HG03025 (cell line): ENCODE data around the gene JADE1.

Source experiments
- ATAC-seq: cut with Tn5 transposase; IDR thresholded peaks from one replicate; pipeline ENCODE4 v1.9.1; 2021; ENCODE audit warnings: mild to moderate bottlenecking, moderate library complexity; ENCODE audit not compliant: unreplicated experiment, low FRiP score

JADE1 gene

DNA sequence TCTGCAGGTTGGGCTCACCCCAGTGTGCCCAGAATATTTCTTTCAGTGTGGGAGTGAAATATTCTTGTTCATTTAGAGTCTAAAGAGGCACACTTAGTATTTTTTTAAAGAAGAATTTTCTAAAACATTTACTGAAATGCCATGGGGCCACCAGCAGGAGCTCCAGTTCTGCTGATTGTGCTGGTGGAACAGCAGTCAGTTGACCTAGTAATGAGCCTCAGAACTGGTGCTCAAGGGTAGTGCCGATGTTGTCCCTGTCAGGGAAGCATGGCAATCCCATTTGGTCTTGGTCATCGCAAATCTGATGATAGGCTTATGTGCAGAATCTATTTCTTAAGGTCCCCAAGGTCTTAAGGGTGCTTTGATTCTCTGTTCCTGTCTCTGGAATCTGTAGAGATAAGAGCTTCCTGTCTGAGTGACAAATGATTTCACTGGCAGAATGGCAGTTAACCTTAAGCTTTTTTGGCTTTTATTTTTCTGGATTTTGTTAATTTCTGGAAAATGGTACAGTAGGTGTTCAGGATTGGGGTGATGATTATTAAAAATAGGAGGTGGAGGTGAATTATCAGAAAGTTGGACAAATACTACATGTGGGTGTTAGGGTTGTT, 31.3 kb downstream of the JADE1 start:
- no peak for ATAC-seq

DNA sequence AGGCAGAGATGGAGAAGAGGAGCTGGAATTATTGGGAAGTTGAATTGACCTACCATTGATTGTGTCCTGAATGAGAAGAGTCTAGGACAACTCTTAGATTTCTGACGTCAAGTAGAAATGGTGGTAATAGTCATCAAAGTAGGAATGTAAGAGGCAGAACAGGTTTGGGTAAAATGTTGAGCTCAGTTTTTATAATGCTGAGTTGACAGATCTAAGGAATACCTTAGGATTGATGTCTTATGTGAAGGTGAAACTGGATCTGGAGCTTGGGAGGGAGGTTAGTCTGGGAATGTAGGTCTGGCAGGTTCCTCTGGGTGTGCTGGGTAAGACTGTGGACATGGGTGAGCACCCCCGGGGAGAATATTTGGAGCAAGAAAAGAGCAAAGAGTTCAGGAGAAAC, 31.9 kb downstream of the JADE1 start:
- ATAC-seq: no peak

DNA sequence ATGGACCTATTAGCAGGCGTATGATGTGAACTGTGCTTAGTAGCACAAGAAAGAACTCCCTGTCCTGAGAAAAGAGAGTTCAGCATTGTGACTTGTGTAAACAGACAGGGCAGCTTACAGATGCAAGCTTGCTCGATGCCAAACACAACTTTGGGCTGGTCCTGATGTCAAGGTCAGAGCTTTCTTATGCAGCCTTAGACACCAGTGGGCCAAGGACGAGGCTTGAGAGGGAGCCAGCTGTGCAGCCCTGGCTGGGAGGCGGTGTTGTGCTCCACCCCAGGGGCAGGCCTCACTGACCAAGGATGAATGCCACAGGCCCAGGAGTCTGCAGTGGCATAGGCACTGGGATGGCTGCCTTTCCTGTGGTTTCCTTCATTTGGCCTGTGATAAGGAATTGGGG, 35.4 kb downstream of the JADE1 start:
- ATAC-seq: no peak

DNA sequence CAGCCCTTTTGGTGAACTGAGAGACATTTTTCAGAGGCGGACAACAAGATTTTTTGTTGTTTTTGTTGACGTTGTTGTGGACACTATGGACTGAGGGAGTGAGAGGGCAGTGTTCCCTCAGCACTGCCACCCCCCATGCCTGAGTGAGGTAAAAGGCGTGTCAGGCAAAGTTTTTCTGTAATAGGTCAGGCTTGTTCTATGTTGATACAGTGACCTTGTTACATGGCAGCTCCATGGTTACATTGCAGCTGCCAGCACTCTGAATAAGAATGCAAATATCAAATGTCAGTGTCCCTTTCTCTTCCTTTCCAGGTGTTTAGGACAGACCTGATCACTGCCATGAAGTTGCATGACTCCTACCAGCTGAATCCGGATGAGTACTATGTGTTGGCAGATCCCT, 36.6 kb downstream of the JADE1 start:
- ATAC-seq: no peak

DNA sequence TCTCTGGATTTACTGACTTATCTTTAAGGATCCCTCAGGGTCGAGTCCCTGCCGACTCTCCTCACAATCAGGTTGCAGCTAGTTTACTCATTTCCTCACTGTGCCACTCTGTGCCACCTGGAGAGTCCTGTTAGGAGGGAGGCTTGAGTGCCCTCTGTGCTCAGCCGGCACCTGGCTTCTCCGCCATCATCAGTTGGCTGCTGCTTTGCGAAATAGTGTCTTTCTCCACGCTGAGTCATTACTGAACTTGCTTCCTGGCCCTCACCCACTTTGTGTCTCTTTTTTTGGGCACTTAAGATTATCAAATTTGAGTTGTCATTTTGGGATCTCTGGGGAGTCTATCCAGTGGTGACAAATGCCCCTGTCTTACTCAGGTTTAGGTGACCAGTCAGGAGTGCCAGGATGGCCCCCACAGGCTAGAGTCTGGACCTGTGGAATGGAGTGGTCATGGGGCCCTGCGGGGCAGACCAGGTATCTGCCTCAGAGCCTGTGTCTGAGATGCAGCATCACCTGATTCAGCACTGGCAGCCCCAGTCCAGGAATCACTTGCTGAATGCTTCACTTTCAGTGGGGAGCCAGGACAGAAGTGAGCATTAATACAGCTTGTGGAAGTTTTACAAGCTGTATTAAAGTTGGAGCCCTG, 37.7 kb downstream of the JADE1 start:
- no peak for ATAC-seq

DNA sequence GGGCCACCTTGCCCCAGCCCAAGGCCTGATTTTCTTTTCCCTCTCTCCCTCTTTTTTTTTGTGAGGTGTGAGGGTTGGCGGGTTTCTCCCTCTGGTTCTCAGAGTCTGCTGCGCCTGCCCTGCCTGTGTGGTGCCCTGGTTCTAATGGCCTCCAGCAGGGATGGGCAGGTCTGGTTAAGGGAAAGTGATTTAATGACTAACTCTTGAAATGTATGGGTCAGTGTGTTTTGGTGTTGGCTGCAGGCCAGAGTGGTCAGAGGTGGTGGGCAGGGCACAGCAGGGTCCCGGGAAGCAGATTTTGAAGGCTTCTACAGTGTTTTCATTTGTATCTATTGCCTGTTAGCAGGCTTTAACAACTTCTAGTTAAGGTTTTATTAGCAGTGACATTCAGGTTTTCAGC, 39.0 kb downstream of the JADE1 start:
- no peak for ATAC-seq

DNA sequence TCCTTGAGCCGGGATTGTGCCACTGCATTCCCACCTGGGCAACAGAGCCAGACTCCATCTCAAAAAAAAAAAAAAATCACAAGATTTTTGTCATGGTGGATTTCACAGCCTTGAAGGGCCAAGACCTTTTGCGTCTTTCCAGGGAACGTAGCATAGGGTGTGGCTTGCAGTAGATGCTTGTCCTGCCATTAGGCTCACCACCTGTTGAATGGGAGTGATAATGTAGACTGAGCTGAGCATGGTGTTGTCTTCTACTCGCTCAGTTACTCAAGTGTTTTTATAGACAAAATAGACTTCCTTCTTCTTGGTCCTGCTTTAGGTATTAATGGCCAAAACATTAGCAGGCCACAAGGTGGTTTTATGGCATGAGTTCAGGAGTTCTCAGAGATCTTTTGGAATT, 40.8 kb downstream of the JADE1 start:
- ATAC-seq: no peak

DNA sequence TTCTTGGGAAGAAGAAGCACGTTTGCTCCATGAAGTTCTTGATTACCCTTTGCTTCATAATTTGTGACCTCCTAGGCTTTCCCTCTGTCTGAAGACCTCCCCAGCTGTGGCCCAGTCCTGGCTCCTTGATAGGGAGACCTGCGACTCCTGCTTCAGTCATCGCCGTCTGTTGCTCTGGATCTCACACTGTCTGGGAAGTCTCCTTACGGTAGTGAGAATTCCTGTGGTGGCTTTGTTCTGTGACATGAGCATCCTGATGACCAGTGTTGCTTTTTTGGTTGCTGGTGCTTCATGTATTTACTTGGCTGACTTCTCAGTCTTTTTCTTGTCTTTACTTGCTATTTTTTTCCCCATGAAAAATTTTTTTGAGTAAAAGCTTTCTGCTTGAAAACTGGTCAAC, 44.2 kb downstream of the JADE1 start:
- ATAC-seq: no peak

DNA sequence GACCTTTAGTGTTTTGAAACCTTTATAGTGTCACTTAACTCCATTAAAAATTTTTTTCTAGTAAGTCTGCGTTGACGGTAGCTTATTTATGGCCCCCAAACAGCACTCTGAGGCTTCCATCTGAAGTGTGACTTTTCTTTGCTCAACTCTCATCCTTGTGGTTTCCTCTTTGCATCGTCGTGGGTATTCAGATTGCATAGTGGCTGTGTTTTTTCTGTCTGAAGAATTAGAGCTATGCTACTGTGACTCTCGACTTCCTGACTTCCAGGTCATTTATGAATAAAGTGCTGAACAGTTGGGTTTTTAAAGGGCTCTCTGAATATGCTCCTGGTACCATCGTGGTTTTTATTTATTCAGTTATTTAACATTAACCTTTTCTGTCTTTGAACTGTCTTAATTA, 44.9 kb downstream of the JADE1 start:
- peak; percentile 45 for ATAC-seq

DNA sequence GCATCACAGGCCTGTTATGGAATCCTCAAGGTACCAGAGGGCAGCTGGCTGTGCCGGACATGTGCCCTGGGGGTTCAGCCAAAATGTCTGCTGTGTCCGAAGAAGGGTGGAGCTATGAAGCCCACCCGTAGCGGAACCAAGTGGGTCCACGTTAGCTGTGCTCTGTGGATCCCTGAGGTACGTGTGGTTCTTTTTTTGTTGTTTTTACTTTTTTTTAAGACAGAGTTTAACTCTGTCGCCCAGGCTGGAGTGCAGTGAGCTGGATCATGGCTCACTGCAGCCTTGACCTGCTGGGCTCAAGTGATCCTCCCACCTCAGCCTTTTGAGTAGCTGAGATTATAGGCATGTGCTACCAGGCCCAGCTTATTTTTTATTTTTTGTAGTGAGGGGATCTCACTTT, 46.1 kb downstream of the JADE1 start:
- ATAC-seq: no peak

DNA sequence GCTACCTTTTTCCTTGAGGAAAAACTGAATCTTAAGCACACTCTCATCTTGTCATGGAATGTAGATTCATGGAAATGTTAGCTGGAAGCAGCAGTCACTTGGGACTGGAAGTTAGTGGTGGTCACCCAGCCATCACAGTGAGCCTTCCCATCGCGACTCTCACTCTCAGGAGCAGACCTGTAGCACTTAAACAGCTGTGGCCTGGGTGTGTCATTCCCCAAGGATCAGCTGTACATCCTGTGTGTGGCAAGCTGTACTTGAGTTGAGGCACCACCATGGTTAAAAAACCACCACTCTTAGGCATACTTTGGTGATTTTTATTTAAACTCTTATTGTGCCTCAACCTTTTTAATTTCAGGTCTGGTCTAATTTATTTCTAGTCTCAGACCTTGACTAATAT, 46.7 kb downstream of the JADE1 start:
- ATAC-seq: no peak

DNA sequence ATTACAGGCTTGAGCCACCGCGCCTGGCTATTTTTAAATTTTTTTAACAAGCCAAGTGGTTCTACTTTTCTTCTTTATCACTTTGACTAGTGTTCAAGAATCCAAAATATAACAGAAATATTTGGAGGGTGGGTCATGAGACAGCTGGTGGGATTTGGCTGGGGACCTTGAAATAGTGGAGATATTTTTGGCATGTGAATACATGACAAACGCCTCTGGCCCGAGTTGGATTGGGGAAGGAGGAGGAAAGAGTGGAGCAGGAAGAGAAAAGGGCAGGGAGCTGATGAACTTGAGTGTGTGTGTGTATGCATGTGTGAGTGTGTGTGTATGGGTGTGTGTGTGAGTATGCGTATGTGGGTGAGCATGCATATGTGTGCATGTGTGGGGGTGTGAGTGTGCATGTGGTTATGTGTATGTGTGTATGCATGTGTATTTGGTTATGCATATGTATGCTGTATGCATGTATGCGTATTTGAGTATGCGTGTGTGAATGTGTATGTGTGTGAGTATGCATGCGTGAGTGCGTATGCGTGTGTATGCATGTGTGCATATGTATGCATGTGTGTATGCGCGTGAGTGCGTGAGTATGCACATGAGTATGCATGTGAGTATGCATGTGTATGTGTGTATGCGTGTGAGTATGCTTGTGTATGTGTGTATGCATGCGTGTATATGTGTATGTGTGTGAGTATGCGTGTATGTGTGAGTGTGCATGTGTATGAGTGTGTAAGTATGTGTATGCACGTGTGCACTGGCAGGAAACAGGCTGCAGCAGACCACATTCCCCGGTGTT, 49.6 kb downstream of the JADE1 start:
- ATAC-seq: no peak

DNA sequence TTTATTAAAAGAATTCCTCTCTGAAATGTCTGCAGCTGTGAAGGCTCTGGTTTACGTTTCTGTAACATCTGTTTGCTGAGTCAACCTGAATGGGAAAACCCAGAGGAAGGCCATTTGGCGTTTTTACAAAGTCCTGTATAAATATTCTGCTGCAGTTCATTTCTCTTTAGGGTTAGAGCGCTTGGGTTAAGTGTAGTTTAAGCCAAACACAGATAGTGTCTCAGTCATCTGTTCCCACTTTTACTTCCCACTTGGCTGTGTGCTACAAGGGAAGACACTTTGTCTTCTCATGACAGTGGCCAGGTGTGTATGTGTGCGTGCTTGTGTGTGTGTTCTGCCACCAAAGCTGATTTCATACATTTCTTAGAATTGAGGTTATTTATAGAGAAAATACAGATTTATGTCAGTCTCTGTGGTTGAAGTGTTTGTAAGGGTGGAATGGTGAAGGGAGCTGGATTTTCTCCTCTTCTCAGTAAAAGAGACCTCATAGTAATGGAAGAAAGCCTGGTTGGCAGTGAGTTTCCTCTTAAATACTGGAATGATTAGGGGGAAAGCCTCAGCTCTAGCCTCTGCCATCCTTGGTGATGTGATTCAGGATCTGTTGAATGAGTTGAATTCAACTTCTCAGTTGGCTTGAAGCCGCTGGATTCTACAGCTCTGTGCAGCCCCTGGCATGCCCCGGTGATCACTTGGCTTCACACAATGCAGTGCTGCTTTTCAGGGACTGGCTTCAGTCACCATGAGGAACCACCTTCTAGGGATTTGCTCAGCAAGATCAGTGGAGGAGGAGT, 50.6 kb downstream of the JADE1 start:
- no peak for ATAC-seq

DNA sequence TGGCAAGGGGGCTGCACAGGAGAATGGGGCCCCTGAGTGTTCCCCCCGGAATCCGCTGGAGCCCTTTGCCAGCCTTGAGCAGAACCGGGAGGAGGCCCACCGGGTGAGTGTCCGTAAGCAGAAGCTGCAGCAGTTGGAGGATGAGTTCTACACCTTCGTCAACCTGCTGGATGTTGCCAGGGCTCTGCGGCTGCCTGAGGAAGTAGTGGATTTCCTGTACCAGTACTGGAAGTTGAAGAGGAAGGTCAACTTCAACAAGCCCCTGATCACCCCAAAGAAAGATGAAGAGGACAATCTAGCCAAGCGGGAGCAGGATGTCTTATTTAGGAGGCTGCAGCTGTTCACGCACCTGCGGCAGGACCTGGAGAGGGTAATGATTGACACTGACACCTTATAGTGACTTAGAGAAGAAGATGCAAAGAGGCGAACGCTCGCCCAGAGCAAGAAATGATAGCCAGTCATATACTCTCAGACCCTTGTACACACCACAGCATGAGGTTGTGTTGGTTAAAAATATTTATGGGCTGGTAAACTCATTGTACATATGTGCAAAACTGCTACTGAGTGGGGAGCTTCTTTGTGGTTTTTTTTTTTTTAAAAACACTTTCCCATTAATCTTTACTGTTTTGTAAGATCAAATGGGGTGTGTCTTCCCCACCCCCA, 52.5 kb downstream of the JADE1 start:
- peak; percentile 4 for ATAC-seq

DNA sequence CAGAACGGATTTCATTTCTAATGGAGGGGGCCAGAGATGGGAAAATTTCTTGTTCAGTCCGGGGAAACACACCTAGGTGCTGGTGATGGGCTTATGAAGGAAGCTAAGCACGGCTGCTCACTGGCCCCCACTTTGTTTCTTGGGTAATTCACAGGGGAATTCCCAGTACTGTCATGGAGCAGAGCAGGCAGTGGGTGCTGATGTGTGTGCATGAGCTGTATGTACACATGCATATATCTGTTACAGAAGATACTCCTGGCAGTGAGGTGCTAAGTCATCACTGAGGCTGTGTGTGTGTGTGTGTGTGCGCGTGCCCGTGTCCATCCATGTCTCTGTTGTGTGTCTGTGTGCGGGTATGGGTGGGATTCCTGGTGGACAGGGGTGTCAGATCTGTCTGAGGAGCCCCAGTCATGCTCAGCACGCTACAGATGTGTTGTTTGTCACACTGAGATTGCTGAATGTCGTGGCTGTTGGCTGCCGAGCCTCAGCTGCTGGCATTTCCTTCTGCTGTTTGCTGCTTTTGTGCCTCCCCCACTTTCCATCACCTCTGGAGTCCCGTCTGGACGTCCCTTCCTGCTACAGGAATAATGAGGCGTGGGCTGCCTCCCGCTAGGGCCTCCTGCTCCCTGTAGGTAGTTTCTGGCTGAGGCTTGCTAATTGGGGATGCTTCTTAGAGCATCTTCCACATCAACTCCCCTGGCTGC, 53.3 kb downstream of the JADE1 start:
- peak; percentile 50 for ATAC-seq

DNA sequence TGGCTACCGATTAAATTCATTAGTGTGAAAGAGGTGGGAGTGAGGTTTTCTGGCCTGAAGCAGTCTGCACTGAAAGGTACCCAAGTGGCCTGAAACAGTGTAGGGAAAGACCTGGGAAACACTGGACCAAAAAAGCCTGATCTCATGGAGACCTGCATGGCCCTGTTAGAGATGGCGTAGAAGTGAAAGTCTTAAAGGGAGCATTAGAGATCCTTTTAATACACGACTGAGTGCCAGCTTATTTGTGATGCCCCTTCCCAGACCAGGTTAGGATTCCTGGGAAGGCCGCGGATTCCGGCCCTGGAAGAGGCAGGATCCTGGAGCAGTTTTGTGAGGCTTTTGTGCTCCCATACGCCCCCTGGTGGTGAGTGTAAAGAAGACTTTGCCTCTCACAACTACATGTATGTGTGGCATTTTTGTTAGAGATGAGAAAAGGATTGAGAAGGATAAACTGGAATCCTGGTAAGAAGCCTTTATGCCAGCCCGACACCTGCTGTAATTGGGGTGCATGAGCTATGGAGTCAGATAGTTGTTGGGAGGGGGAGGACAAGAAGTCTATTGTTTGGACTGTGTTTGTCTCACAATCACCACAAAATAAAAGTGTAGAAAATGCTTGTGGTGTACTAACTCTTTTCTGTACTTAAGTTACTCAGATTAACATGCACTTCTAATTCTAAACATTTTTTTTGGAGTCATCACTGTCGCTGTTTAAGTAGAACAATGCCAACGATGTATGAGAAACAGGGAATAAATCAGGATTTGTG, 54.0 kb downstream of the JADE1 start:
- no peak for ATAC-seq

DNA sequence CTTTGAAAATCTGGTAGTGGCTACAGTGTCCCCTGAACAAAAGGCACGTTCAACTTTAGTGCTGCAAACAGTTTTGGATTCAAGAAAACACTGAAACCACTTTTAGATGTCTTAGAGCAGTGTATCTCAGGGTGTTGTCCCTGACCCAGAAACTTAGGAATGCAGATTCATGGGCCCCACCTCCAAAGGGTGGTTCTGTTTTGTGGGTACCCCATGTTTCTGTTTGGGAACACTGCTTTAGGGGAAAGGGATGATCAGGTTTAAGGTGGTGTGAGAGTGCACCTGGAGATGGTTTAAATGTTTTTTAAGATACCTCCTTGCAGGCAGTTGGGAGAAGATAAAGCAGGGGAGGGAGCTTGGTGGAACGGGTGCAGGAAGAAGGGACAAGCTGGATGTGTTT, 55.6 kb downstream of the JADE1 start:
- no peak for ATAC-seq

DNA sequence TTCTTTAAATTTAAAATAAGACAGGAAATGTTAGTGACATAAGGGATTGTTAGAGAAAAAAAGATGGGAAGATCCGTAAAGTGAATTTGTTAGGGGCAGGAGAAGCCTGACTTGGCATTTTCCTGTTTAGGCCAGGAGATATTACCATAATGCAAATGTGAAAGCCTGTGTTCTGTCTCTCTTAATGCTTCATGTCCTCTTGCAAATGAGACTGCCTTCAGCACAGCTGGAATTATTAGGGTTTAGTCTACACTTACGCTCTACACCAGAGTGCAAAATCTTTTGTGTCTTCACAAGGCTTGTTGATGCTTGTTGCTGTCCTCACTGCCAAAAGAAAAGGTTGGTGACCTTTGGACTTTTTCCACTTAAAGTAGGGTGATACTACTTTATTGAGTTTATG, 56.8 kb downstream of the JADE1 start:
- ATAC-seq: no peak

DNA sequence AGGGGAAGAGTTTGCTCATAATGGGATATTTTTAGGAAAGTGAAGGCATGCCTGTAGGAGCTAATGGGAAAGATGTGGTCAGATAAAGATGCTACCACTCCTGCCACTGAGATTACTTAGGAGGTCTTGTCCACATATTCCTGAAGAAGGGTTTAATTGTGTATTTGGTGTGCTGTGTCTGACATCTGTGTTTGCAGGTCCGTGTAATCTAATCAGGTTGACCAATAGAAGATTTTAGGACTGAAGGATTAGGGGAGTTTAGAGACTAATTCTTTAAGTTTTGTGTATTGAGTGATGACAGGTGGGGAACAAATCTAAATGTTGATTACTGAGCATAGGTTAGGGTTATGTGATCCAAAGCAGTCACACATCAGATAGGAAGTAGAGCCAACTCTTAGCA, 57.2 kb downstream of the JADE1 start:
- ATAC-seq: no peak
